HepG2 (cell line): ENCODE data around the gene SLC9A1. TPM values are rescaled to one million over a fixed set of nuclear protein-coding genes. Genes with fewer than 3 reads are reported as not detected.

ENCODE experiments used
- ARNT2 ChIP-seq: sonication (generic); formaldehyde crosslinking; IDR thresholded peaks from 2 replicates; pipeline ENCODE4 v1.8.0; 2022; ENCODE audit warnings: mild to moderate bottlenecking, low read depth, missing genetic modification reagents, moderate library complexity
- ASH2L ChIP-seq: fragments of 300-600, 200-600 bp; sonication (generic); IDR thresholded peaks from 2 replicates; pipeline ENCODE4 v1.7.0; 2017; ENCODE audit warnings: low read depth, mild to moderate bottlenecking, moderate library complexity, mixed read lengths, low read length; ENCODE audit not compliant: insufficient read length
- DDIT3 ChIP-seq: sonication (generic); formaldehyde crosslinking; IDR thresholded peaks from 2 replicates; pipeline ENCODE4 v1.4.0; 2020; ENCODE audit warnings: mild to moderate bottlenecking, missing genetic modification reagents
- DR1 ChIP-seq: sonication (generic); formaldehyde crosslinking; IDR thresholded peaks from 2 replicates; pipeline ENCODE4 v1.8.0; 2021; ENCODE audit warnings: mild to moderate bottlenecking, missing genetic modification reagents, inconsistent platforms
- FOXA1 ChIP-seq, 2 experiments: fragments of 450-650 bp in 1 of 2; sonication (generic) in 1 of 2; formaldehyde crosslinking in 1 of 2; IDR thresholded peaks; 2 replicates each; pipeline versions ENCODE4 v1.4.0 to v1.6.1; 2016 to 2020; ENCODE audit warnings: missing genetic modification reagents in 1 of 2
- HOXA5 ChIP-seq: sonication (generic); formaldehyde crosslinking; IDR thresholded peaks from 2 replicates; pipeline ENCODE4 v1.4.0; 2020; ENCODE audit warnings: missing genetic modification reagents
- KDM5B ChIP-seq: sonication (generic); formaldehyde crosslinking; IDR thresholded peaks from 2 replicates; pipeline ENCODE4 v1.4.0; 2020; ENCODE audit warnings: missing genetic modification reagents, mild to moderate bottlenecking, borderline replicate concordance
- MAFG ChIP-seq: sonication (generic); formaldehyde crosslinking; IDR thresholded peaks from 2 replicates; pipeline ENCODE4 v1.5.1; 2020; ENCODE audit warnings: mild to moderate bottlenecking, missing genetic modification reagents
- PHF21A ChIP-seq: sonication (generic); formaldehyde crosslinking; IDR thresholded peaks from 2 replicates; pipeline ENCODE4 v1.5.0; 2020; ENCODE audit warnings: mild to moderate bottlenecking, missing genetic modification reagents
- RELA ChIP-seq: sonication (generic); formaldehyde crosslinking; IDR thresholded peaks from 2 replicates; pipeline ENCODE4 v1.4.0; 2020; ENCODE audit warnings: missing genetic modification reagents
- RFX1 ChIP-seq: fragments of 450-650 bp; IDR thresholded peaks from 2 replicates; pipeline ENCODE4 v1.6.1; 2017
- SIN3B ChIP-seq: fragments of 150-350 bp; IDR thresholded peaks from 2 replicates; pipeline ENCODE4 v1.6.1; 2014; ENCODE audit warnings: low read length
- ZBTB10 ChIP-seq: sonication (generic); formaldehyde crosslinking; IDR thresholded peaks from 2 replicates; pipeline ENCODE4 v1.4.0; 2020; ENCODE audit warnings: missing genetic modification reagents, borderline replicate concordance
- ZBTB26 ChIP-seq: IDR thresholded peaks from 2 replicates; pipeline ENCODE4 v1.6.1; 2016; ENCODE audit warnings: missing compliant biosample characterization, missing genetic modification reagents, borderline replicate concordance
- ZNF142 ChIP-seq: sonication (generic); formaldehyde crosslinking; IDR thresholded peaks from 2 replicates; pipeline ENCODE4 v1.4.0; 2020; ENCODE audit warnings: missing genetic modification reagents
- ZNF180 ChIP-seq: sonication (generic); formaldehyde crosslinking; IDR thresholded peaks from 2 replicates; pipeline ENCODE4 v1.4.0; 2020; ENCODE audit warnings: low read depth, missing genetic modification reagents, borderline replicate concordance
- ZNF382 ChIP-seq: sonication (generic); formaldehyde crosslinking; IDR thresholded peaks from 2 replicates; pipeline ENCODE4 v1.5.0; 2020; ENCODE audit warnings: missing genetic modification reagents, mild to moderate bottlenecking, borderline replicate concordance
- ZNF580 ChIP-seq: IDR thresholded peaks from 2 replicates; pipeline ENCODE4 v1.6.1; 2016; ENCODE audit warnings: low read depth, borderline replicate concordance
- ZSCAN22 ChIP-seq: sonication (generic); formaldehyde crosslinking; IDR thresholded peaks from 2 replicates; pipeline ENCODE4 v1.4.0; 2020; ENCODE audit warnings: mild to moderate bottlenecking, missing genetic modification reagents
- polyA plus RNA-seq, 8 experiments: library from polyadenylated mRNA; depleted of rRNA in 3 of 8; stranded (reverse) in 7 of 8; unstranded in 1 of 8; fragments of >200 nt; fragmentation: Illumina TruSeq in 4 of 8; extraction: Trizol in 4 of 8; gene quantifications; 2 replicates each; pipeline versions ENCODE4 v1.2.1 to v1.2.3, GENCODE V29; 2011 to 2016; ENCODE audit warnings: low read depth in 4 of 8, missing spikeins in 1 of 8, mixed read lengths in 1 of 8; ENCODE audit not compliant: insufficient read depth in 1 of 8
- total RNA-seq, 5 experiments: library from RNA; depleted of rRNA; stranded (reverse); fragments of >200 nt; fragmentation: Illumina TruSeq; extraction: Trizol; gene quantifications; 2 replicates each; pipeline ENCODE4 v1.2.3, GENCODE V29; 2016; ENCODE audit warnings: low read depth in 1 of 5

SLC9A1 gene
- total and polyA plus RNA-seq, 2 of the 13 experiments (the other 11 are each of a cell fraction or from before 2014, with no cell fraction given) = 1.4 to 2.9 TPM

GRCh38 chr1:27154991-27155781 lies at the start of gene SLC9A1 (continued):
- TF ChIP-seq ZNF382 (CRISPR knock-in tag) (no peak), ASH2L (peak; percentile 66), SIN3B (no peak), RELA (CRISPR knock-in tag) (peak; percentile 57; the same call in 1 of the 2 replicates), ZNF142 (peak; percentile 86), FOXA1 (IDR thresholded peaks at IDR 0.05) (no peak), FOXA1 (CRISPR knock-in tag; IDR thresholded peaks at IDR 0.05) (no peak), ZBTB10 (peak; percentile 82; the same call in 1 of the 2 replicates), ZBTB26 (CRISPR knock-in tag) (peak; percentile 82; the same call in 1 of the 2 replicates), DDIT3 (CRISPR knock-in tag) (no peak), PHF21A (CRISPR knock-in tag) (peak; percentile 76), RFX1 (no peak), ARNT2 (peak; percentile 93), ZNF180 (CRISPR knock-in tag) (no peak), HOXA5 (CRISPR knock-in tag) (peak; percentile 86; the same call in 1 of the 2 replicates), MAFG (CRISPR knock-in tag) (no peak), DR1 (peak; percentile 99), KDM5B (CRISPR knock-in tag) (peak; percentile 84; the same call in 1 of the 2 replicates), ZNF580 (CRISPR knock-in tag) (peak; percentile 91; the same call in 1 of the 2 replicates), ZSCAN22 (CRISPR knock-in tag) (no peak)
